Activated T-cell treated with anti-CD3 and anti-CD28 coated beads for 4 hours (primary cell): ENCODE data around the gene DZIP1L.

Source experiments
- DNase-seq: peaks from one replicate; pipeline ENCODE4 v3.0.0-alpha.2; 2020

The DZIP1L gene

DNA sequence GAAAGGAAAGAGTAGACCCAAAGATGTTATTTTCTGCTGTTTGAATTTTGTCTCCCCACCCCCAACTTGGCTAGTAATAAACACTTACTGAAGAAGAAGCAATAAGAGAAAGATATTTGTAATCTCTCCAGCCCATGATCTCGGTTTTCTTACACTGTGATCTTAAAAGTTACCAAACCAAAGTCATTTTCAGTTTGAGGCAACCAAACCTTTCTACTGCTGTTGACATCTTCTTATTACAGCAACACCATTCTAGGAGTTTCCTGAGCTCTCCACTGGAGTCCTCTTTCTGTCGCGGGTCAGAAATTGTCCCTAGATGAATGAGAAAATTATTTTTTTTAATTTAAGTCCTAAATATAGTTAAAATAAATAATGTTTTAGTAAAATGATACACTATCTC, 83.9 kb downstream of the DZIP1L start:
- DNase-seq, result no peak

DNA sequence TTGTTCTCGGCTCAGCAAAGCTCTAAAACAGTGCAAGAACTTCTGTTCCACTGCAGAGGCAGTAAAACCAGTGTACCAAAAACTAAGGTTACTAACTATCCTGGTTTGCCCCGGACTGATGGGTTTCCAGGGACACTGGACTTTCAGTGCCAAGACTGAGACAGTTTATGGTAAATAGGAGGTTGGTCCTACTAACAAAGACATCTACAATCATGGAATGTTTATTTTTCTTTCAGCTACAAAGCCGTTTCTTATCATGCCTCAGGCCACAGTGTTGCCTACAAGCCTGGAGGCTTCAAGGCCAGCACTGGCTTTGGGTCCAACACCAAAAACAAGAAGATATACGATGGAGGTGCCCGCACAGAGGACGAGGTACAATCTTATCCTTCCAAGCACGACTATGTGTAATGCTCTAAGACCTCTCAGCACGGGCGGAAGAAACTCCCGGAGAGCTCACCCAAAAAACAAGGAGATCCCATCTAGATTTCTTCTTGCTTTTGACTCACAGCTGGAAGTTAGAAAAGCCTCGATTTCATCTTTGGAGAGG, 84.6 kb downstream of the DZIP1L start:
- no peak for DNase-seq

DNA sequence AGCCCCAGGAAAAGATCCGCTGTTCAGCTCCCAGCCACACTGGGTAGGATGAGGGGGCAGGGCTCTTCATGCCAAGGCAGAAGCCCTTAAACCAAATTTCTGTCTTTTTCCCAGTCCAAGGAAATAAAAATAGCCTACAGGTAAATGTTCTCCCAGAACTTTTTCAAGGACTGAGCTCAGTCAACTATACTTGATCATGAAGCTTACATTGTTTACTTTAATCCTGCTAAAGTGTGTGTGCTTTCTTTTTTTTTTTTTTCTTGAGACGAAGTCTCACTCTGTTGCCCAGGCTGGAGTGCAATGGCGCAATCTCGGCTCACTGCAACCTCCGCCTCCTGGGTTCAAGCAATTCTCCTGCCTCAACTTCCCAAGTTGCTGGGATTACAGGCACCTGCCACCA, 87.6 kb downstream of the DZIP1L start:
- DNase-seq, result no peak

DNA sequence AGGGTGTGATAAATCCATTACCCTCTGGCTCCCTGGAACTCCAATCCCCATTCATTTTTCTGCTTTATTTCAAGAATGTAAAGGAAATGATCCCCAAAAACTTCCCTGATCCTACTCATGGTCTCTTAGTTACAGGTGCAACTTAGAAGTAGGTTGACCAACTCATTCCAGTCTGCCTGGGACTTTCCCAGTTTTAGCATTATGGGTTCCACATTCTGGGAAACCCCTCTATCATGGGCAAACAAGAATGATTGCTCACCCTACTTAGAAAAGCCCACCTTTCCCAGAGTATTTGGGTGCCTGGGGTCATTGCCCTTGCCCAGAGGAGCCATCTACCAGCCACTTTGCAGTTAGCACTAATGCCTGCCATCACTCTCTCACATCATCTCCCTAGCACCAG, 89.9 kb downstream of the DZIP1L start:
- DNase-seq, result no peak

DNA sequence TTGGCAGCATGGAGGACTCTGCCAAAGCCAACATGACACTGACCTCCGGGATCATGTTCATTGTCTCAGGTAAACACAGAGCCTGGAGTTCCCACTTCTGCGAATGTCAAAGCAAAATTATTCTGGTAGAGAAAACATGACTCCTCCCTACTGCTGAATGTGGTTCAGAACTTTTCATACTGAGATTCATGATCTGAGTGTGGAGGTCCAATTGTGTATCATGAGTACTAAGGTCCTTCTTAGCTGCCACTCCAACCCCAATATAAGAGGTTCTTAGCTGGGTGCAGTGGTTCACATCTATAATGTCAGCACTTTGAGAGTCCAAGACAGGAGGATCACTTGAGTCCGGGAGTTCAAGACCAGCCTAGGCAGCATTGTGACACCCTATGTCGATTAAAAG, 91.7 kb downstream of the DZIP1L start:
- no peak for DNase-seq

DNA sequence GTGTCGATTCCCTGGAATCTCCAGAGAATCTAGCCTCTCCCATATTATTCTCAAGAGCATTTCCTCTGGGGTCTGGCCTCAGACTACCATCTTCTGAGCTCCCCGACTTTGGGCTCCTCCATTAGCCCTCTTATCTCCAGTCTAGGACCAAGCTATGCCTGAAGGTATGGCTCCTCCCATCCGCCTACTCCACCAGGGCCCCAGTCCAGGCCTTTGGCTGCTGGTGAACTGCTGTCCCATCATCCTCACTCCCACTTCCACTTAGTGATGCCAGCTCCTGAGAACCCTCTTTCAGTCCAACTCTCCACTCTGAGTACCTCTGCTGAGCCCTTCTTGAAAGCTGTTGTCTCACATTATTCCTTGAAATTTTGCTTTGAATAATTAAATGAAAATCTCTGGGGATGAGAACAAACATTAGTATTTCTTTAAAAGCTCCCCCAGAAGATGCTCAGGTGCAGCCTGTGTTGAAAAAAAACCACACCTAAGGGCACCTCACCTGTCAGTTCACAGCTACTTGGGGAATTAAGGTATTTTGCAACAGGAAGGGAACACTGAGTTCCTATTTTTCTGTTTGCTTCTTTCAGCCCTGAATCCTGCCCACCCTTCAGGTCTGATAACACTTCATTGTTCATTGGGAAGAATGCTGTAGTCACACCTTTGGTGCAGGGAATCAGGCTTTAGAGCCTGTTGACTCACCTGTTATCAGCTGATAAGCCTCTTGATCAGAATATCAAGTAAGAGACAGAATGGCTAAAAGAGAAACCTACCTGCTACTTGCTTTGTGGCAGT, 95.9 kb downstream of the DZIP1L start:
- no peak for DNase-seq

DNA sequence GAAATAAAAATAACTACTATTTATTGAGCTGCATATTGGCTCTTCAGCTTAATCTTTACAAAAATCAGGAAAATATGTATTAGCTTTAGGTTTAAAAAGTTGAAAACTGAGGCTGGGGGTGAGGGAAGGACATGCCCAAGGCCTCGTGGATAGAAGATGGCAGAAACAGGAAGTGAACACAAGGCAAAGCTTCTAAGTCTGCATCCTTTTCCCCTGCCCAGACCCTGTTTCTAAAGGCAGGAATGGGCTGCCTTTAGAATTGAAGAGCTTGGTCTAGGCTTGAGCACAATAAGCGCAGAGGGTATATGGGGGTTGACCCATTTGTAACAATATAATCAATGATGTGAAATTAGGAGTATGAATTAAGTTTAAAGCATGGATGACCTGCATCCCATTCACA, 99.3 kb downstream of the DZIP1L start:
- no peak for DNase-seq

DNA sequence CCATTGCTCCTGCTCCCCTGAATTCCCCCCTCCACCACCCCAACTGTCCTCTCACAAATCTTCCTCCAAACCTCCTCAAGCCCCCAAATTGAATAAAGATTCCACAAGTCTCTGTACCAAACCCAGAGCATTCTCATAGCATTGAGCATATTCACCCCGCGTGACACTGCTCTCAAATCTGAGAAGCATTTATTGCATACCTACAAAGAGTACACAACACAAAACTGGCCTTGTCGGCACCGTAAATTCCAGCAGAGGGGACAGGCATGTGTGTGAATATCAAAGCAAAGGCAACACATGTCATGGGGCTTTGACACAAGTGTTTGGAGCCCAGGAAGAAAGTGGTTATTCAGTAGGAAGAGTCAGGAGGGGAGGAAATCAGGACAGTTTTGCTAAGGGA, 102.9 kb downstream of the DZIP1L start:
- no peak for DNase-seq
